H1 (cell line): ENCODE results near the gene TAP2. TPM values are rescaled to one million over a fixed set of nuclear protein-coding genes. Genes with fewer than 3 reads are reported as not detected.

Experiments
- CTCF ChIA-PET: fragments of 300-600 bp; sonication (Branson Sonifier 250); formaldehyde crosslinking; loops from one replicate; lab custom pipeline; 2021; ENCODE audit not compliant: partially characterized antibody; lab: Charles Lee
- POLR2A ChIA-PET: fragments of 300-600 bp; sonication (Branson Sonifier 250); formaldehyde crosslinking; loops from one replicate; lab custom pipeline; 2021; ENCODE audit warnings: inconsistent platforms; ENCODE audit not compliant: partially characterized antibody; lab: Charles Lee
- DNase-seq, 2 experiments: peaks; one replicate each; pipeline versions ENCODE4 v3.0.0 to v3.0.0-alpha.2; 2010 to 2022; ENCODE audit warnings: low spot score in 2 of 2, low read depth in 1 of 2, mixed read lengths in 1 of 2
- FAIRE-seq: peaks from 2 replicates; lab custom pipeline; 2011; peaks lifted over from hg19 to GRCh38; lab: Jason Lieb, UNC
- H2AFZ ChIP-seq: 2 replicates; pipeline ENCODE4 v1.8.1; 2012; ENCODE audit warnings: low read length, inconsistent platforms
- H2AK5ac ChIP-seq: 2 replicates; pipeline ENCODE4 v1.6.1; 2013; ENCODE audit warnings: low read depth, low read length
- H2BK120ac ChIP-seq: replicated peaks from 2 replicates; pipeline ENCODE3; 2013; ENCODE audit warnings: low read depth, low read length, inconsistent platforms
- H2BK12ac ChIP-seq: 2 replicates; pipeline ENCODE4 v1.6.1; 2013; ENCODE audit warnings: low read depth, low read length
- H2BK15ac ChIP-seq: 2 replicates; pipeline ENCODE4 v1.6.1; 2013; ENCODE audit warnings: low read length
- H2BK20ac ChIP-seq: 2 replicates; pipeline ENCODE4 v1.6.1; 2013; ENCODE audit warnings: low read length
- H2BK5ac ChIP-seq: 2 replicates; pipeline ENCODE4 v1.6.1; 2013; ENCODE audit warnings: low read depth, low read length
- H3K14ac ChIP-seq: 2 replicates; pipeline ENCODE4 v1.6.1; 2013; ENCODE audit warnings: inconsistent platforms; ENCODE audit not compliant: insufficient read length
- H3K18ac ChIP-seq: 2 replicates; pipeline ENCODE4 v1.6.1; 2013; ENCODE audit warnings: low read length; ENCODE audit errors: extremely low read depth
- H3K23ac ChIP-seq: 2 replicates; pipeline ENCODE4 v1.6.1; 2013; ENCODE audit warnings: inconsistent platforms; ENCODE audit not compliant: insufficient read length
- H3K23me2 ChIP-seq: 2 replicates; pipeline ENCODE4 v1.6.1; 2013; ENCODE audit warnings: low read depth, low read length
- H3K27ac ChIP-seq: 2 replicates; pipeline ENCODE4 v1.6.1; 2011; ENCODE audit warnings: low read depth, low read length, inconsistent platforms
- H3K27me3 ChIP-seq, 4 experiments: replicated peaks in 1 of 4; 1 replicate in 1 of 4; 2 replicates in 3 of 4; pipeline versions ENCODE4 v1.6.1 to v1.8.1; 2011 to 2013; ENCODE audit warnings: low read length in 3 of 4, mild to moderate bottlenecking in 3 of 4, inconsistent platforms in 2 of 4, mixed read lengths in 2 of 4, moderate library complexity in 1 of 4; ENCODE audit not compliant: control insufficient read depth in 3 of 4, insufficient read depth in 3 of 4; ENCODE audit errors: extremely low read depth in 1 of 4
- H3K36me3 ChIP-seq, 4 experiments: 2 replicates each; pipeline versions ENCODE4 v1.6.1 to v1.8.1; 2011 to 2013; ENCODE audit warnings: mild to moderate bottlenecking in 4 of 4, low read length in 3 of 4, moderate library complexity in 2 of 4, control low read depth in 1 of 4, inconsistent platforms in 1 of 4; ENCODE audit not compliant: insufficient read depth in 4 of 4, control insufficient read depth in 2 of 4
- H3K4ac ChIP-seq: replicated peaks from 2 replicates; pipeline ENCODE3; 2013; ENCODE audit warnings: low read length, low read depth, mixed read lengths, inconsistent platforms; ENCODE audit not compliant: insufficient read length
- H3K4me1 ChIP-seq, 4 experiments: replicated peaks in 1 of 4; 1 replicate in 1 of 4; 2 replicates in 3 of 4; pipeline versions ENCODE4 v1.6.1 to v1.8.1; 2011 to 2013; ENCODE audit warnings: low read length in 3 of 4, inconsistent platforms in 2 of 4, mixed read lengths in 1 of 4; ENCODE audit not compliant: insufficient read depth in 4 of 4, control insufficient read depth in 3 of 4
- H3K4me2 ChIP-seq, 2 experiments: 2 replicates each; pipeline versions ENCODE4 v1.6.1 to v1.8.1; 2011 to 2013; ENCODE audit warnings: low read depth in 2 of 2, low read length in 2 of 2, control low read depth in 1 of 2, inconsistent platforms in 1 of 2, mild to moderate bottlenecking in 1 of 2; ENCODE audit not compliant: insufficient read depth in 1 of 2
- H3K4me3 ChIP-seq, 4 experiments: fragments of 200-600, 300-600 bp in 1 of 4; sonication (generic), shearing (Covaris generic), sonication (Bioruptor Twin) in 1 of 4; 2 replicates each; pipeline versions ENCODE4 v1.5.1 to v1.8.1; 2011 to 2016; ENCODE audit warnings: low read length in 4 of 4, low read depth in 3 of 4, control low read depth in 2 of 4, inconsistent platforms in 2 of 4, mild to moderate bottlenecking in 2 of 4, mixed read lengths in 1 of 4, moderate library complexity in 1 of 4; ENCODE audit not compliant: insufficient read depth in 2 of 4; ENCODE audit errors: extremely low read depth in 1 of 4
- H3K56ac ChIP-seq: replicated peaks from 2 replicates; pipeline ENCODE3; 2013; ENCODE audit warnings: low read depth, mild to moderate bottlenecking, mixed read lengths, low read length, inconsistent platforms; ENCODE audit not compliant: insufficient read length
- H3K79me1 ChIP-seq: 2 replicates; pipeline ENCODE4 v1.6.1; 2013; ENCODE audit warnings: low read depth, low read length, control low read depth
- H3K79me2 ChIP-seq, 2 experiments: 2 replicates each; pipeline versions ENCODE4 v1.6.1 to v1.8.1; 2012 to 2013; ENCODE audit warnings: low read length in 2 of 2, mild to moderate bottlenecking in 2 of 2, inconsistent platforms in 1 of 2; ENCODE audit not compliant: insufficient read depth in 2 of 2, control insufficient read depth in 1 of 2
- H3K9ac ChIP-seq, 4 experiments: replicated peaks in 1 of 4; 1 replicate in 1 of 4; 2 replicates in 3 of 4; pipeline versions ENCODE4 v1.6.1 to v1.8.1; 2011 to 2013; ENCODE audit warnings: low read depth in 3 of 4, low read length in 3 of 4, control low read depth in 2 of 4, mild to moderate bottlenecking in 2 of 4, moderate library complexity in 2 of 4, inconsistent platforms in 1 of 4; ENCODE audit errors: extremely low read depth in 1 of 4
- H3K9me3 ChIP-seq, 2 experiments: 2 replicates each; pipeline versions ENCODE4 v1.6.1 to v1.8.1; 2012 to 2013; ENCODE audit warnings: mild to moderate bottlenecking in 2 of 2, moderate library complexity in 2 of 2, control low read depth in 1 of 2, inconsistent platforms in 1 of 2, low read depth in 1 of 2, low read length in 1 of 2, mixed read lengths in 1 of 2; ENCODE audit not compliant: insufficient read depth in 2 of 2
- H4K20me1 ChIP-seq, 2 experiments: replicated peaks in 1 of 2; 2 replicates each; pipeline versions ENCODE3 to v1.8.1; 2011 to 2013; ENCODE audit warnings: inconsistent platforms in 2 of 2, low read length in 2 of 2, mild to moderate bottlenecking in 1 of 2; ENCODE audit not compliant: insufficient read depth in 2 of 2, control insufficient read depth in 1 of 2
- H4K5ac ChIP-seq: 2 replicates; pipeline ENCODE4 v1.6.1; 2013; ENCODE audit warnings: low read length, low read depth, mixed read lengths, inconsistent platforms; ENCODE audit not compliant: insufficient read length
- H4K8ac ChIP-seq: 2 replicates; pipeline ENCODE4 v1.8.0; 2013; ENCODE audit warnings: mild to moderate bottlenecking, moderate library complexity, low read length, inconsistent platforms; ENCODE audit not compliant: insufficient read depth; ENCODE audit errors: extremely low read depth
- H4K91ac ChIP-seq: replicated peaks from 2 replicates; pipeline ENCODE3; 2013; ENCODE audit warnings: low read length, mixed read lengths, inconsistent platforms; ENCODE audit not compliant: insufficient read length
- BACH1 ChIP-seq: IDR thresholded peaks from 2 replicates; pipeline ENCODE4 v1.6.1; 2012; ENCODE audit warnings: low read length, improper control_type of control experiment
- CHD2 ChIP-seq: IDR thresholded peaks from 2 replicates; pipeline ENCODE4 v1.6.1; 2012; ENCODE audit warnings: low read length, improper control_type of control experiment
- CREB1 ChIP-seq: IDR thresholded peaks from 2 replicates; pipeline ENCODE4 v1.6.1; 2012; ENCODE audit warnings: inconsistent platforms
- CTBP2 ChIP-seq: IDR thresholded peaks from 2 replicates; pipeline ENCODE4 v1.7.0; 2011; ENCODE audit warnings: borderline replicate concordance, mild to moderate bottlenecking, moderate library complexity, mixed read lengths, low read length; ENCODE audit not compliant: insufficient read depth, insufficient read length
- EGR1 ChIP-seq: IDR thresholded peaks from 2 replicates; pipeline ENCODE4 v1.6.1; 2011; ENCODE audit warnings: low read depth, low read length, borderline replicate concordance
- EP300 ChIP-seq, 2 experiments: IDR thresholded peaks; 1 replicate in 1 of 2; 2 replicates in 1 of 2; pipeline ENCODE4 v1.6.1; 2011 to 2012; ENCODE audit warnings: low read depth in 2 of 2, low read length in 2 of 2, mild to moderate bottlenecking in 2 of 2, borderline replicate concordance in 1 of 2, inconsistent platforms in 1 of 2, moderate library complexity in 1 of 2
- EZH2 ChIP-seq: fragments of 200-600 bp; sonication (generic); IDR thresholded peaks from 2 replicates; pipeline ENCODE4 v1.7.1; 2012; ENCODE audit warnings: low read depth, mild to moderate bottlenecking, moderate library complexity, low read length, inconsistent platforms; ENCODE audit not compliant: severe bottlenecking
- FOSL1 ChIP-seq: IDR thresholded peaks from 2 replicates; pipeline ENCODE4 v1.6.1; 2011; ENCODE audit warnings: mild to moderate bottlenecking, low read depth, low read length, moderate library complexity; ENCODE audit not compliant: insufficient read depth
- SIN3A ChIP-seq, 2 experiments: IDR thresholded peaks in 1 of 2; conservative IDR thresholded peaks in 1 of 2; 2 replicates each; pipeline ENCODE4 v1.6.1; 2011 to 2012; ENCODE audit warnings: low read length in 2 of 2, improper control_type of control experiment in 1 of 2, low read depth in 1 of 2, mild to moderate bottlenecking in 1 of 2
- SP4 ChIP-seq: IDR thresholded peaks from 2 replicates; pipeline ENCODE4 v1.6.1; 2012; ENCODE audit warnings: low read length, inconsistent platforms
- TAF1 ChIP-seq: IDR thresholded peaks from 2 replicates; pipeline ENCODE4 v1.6.1; 2011; ENCODE audit warnings: mild to moderate bottlenecking, low read depth, low read length
- WGBS, 2 experiments: shearing (Covaris generic) in 1 of 2; methylation state at CpG; one replicate each; pipeline versions ENCODE4 v1.1.6 to v1.1.7; 2013 to 2015; ENCODE audit warnings: low lambda C conversion rate in 2 of 2, mixed read lengths in 2 of 2, inconsistent platforms in 1 of 2, low coverage in 1 of 2, missing lambda C conversion rate in 1 of 2; ENCODE audit not compliant: insufficient replicate concordance in 2 of 2, insufficient coverage in 1 of 2, insufficient read length in 1 of 2; ENCODE audit errors: extremely low coverage in 1 of 2, missing lambda C conversion rate in 1 of 2; 5-methylcytosine and 5-hydroxymethylcytosine counted together
- polyA plus RNA-seq, 7 experiments: library from polyadenylated mRNA; depleted of rRNA in 3 of 7; stranded (reverse) in 5 of 7; unstranded in 2 of 7; fragments of >200 nt in 5 of 7; fragments of 200-250 nt in 2 of 7; gene quantifications; 1 replicate in 5 of 7; 2 replicates in 1 of 7; 4 replicates in 1 of 7; pipeline versions ENCODE4 v1.2.1 to v1.2.3, GENCODE V29; 2011 to 2013; ENCODE audit warnings: missing spikeins in 2 of 7, mixed read lengths in 2 of 7
- total RNA-seq: library from RNA; stranded (reverse); fragmentation: NEBNext Ultra II Directional; extraction: Animal tissue kit (Norgen Biotek cat#: 25700); gene quantifications from 2 replicates; pipeline ENCODE4 v1.2.1, GENCODE V29; 2021
- TF ChIP-seq, protein P1 (sequence below): IDR thresholded peaks from 2 replicates; pipeline ENCODE4 v1.6.1; 2012; ENCODE audit warnings: inconsistent platforms

The TAP2 gene
- total and polyA plus RNA-seq, 2 of the 8 experiments (the other 6 are each of a cell fraction or from before 2014, with no cell fraction given) = 11.3 to 27.2 TPM

DNA sequence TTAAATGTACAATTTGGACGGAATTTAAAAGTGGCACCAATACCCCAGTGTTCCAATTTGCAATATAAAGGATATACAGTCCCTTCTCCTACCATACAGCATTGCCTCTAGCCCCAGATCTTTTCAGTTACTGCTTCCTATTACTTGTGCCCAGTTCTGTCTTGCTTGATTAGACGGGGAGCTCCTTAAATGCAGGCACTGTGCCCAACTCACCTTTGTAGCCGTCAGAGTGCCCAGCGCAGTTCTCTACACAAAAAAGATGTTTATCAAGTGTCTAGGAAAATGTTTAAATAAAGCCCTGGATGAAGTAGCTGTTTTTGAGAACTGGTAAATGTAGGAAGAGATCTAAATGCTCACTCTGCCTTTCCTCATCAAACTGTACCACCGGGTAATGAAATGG is 7.6 kb downstream of the TAP2 start:
- Histone ChIP-seq H3K79me1 (no peaks in the 10 kb centered on the region), H3K4me2 (no peak overlapping the region), H2BK120ac (no peak overlapping the region), H3K27ac (no peak overlapping the region), H3K56ac (no peak overlapping the region), H4K20me1 (no peaks in the 10 kb centered on the region), H3K23ac (no peak overlapping the region), H3K14ac (no peak overlapping the region), H2BK15ac (no peak overlapping the region), H3K4ac (no peak overlapping the region), H4K5ac (no peak overlapping the region), H3K36me3 (peaks cover 0 to 2% (median 0%) of the 10 kb centered on the region in 4 experiments; a peak in 4 of 8 replicates), H4K8ac (no peak overlapping the region), H3K9me3 (no peaks in the 10 kb centered on the region), H3K27me3 (no peaks in the 10 kb centered on the region), H3K79me2 (no peaks in the 10 kb centered on the region), H3K18ac (no peak overlapping the region), H3K4me1 (peaks cover 0 to 4% (median 0%) of the 10 kb centered on the region in 4 experiments; a peak in 1 of 7 replicates), H2AK5ac (no peak overlapping the region), H2BK5ac (no peak overlapping the region), H4K91ac (no peak overlapping the region), H2BK12ac (no peak overlapping the region), H3K9ac (no peak overlapping the region), H2BK20ac (no peak overlapping the region), H3K23me2 (no peaks in the 10 kb centered on the region; the same call in 1 of the 2 replicates), H3K4me3 (no peak overlapping the region), H2AFZ (no peak overlapping the region)
- CTCF ChIA-PET = interaction anchor here (0.5 to 0.8 kb wide), 3 partner anchors 17 to 295 kb away, joined by 3 read pairs; no protein-coding TSS in a partner anchor
- TF ChIP-seq EGR1 (no peak), BACH1 (no peak), EP300 (IDR thresholded peaks at IDR 0.05; ENCODE audit: borderline replicate concordance in 1 of 2, low read depth in 2 of 2, low read length in 2 of 2) (no peak), FOSL1 (no peak), TAF1 (no peak), SP4 (no peak), EZH2 (no peak), CHD2 (no peak), CTBP2 (no peak), SIN3A (conservative IDR thresholded peaks at IDR 0.05 in 1 of 2, IDR thresholded peaks at IDR 0.05 in 1 of 2; ENCODE audit: low read depth in 1 of 2, low read length in 2 of 2) (no peak), CREB1 (no peak)
- TF ChIP-seq, protein P1, sequence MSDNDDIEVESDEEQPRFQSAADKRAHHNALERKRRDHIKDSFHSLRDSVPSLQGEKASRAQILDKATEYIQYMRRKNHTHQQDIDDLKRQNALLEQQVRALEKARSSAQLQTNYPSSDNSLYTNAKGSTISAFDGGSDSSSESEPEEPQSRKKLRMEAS = no peak
- POLR2A ChIA-PET = interaction anchor here (1.4 to 3.4 kb wide), 2 partner anchors 11 to 141 kb away, joined by 3 to 8 read pairs; no protein-coding TSS in a partner anchor
- 67% methylated on average over 5 of the region's 5 CpGs; no CpG with 5 or more reads in 1 of the 2 experiments for WGBS, 2 experiments
- DNase-seq = no peak
- no peak for FAIRE-seq
